HG03460 (cell line): ENCODE data around the gene CARHSP1.
"Not testable (repeated sequence)": the region's sequence is repeated elsewhere in the genome, so short reads cannot be mapped to it uniquely, and the experiment has no call there.

Experiments
- ATAC-seq: cut with Tn5 transposase; IDR thresholded peaks from one replicate; pipeline ENCODE4 v1.9.1; 2021; ENCODE audit not compliant: unreplicated experiment

CARHSP1 gene

DNA sequence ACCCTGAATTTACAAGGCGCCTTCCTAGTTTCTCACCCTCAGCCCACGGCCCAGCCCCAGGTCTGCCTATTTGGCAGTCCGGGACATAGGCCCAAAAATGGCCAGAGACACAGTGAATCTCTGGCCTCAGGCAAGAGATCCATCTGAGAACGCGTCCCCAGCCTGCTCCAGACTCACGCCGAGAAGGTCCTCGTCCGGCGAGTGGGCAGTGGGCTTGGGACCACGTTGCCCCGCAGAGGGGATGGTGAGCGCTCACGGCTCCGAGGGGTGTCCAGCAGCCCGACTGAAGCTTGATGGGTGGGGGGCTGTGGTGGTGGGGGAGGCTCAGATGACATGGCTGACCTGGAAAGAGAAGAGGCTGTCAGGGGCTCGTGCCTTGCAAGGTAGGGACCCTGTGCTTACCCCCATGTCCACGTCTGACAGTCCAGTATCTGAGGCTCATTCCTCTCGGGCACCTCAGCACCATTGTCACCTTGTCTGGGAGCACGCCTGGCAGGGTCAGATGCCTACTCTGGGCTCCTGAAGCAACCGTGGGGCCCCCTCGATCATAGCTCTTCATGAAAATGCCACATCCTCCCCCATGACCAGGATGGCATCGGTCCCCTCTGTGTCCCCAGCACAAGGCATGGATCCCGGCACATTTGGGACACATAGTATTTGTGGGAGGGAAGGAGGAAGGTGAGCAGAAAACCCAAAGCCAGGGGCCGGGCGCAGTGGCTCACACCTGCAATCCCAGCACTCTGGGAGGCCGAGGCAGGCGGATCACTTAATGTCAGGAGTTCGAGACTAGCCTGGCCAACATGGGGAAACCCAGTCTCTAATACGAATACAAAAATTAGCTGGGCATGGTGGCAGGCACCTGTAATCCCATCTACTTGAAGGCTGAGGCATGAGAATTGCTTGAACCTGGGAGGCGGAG is 9.6 kb downstream of the CARHSP1 start:
- ATAC-seq, result no peak

DNA sequence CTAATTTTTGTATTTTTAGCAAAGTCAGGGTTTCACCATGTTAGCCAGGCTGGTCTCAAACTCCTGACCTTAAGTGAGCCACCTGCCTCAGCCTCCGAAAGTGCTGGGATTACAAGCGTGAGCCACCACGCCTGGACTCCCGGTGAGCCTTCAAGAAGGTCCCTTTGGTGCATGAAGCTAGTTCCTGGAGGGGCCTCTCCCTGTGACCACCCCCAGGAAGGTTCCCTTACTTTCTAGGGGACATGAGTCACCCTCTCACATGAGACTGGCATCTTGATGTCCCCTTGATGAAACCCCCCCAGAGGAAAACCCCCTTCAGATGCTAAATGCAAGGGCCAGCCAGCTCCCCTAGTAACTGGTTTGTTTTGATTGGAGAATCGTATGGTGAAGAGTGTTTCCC is 12.8 kb downstream of the CARHSP1 start:
- ATAC-seq, result no peak

GRCh38 chr16:8855051-8855786 is 13.6 kb downstream of the CARHSP1 start:
- ATAC-seq, result no peak

DNA sequence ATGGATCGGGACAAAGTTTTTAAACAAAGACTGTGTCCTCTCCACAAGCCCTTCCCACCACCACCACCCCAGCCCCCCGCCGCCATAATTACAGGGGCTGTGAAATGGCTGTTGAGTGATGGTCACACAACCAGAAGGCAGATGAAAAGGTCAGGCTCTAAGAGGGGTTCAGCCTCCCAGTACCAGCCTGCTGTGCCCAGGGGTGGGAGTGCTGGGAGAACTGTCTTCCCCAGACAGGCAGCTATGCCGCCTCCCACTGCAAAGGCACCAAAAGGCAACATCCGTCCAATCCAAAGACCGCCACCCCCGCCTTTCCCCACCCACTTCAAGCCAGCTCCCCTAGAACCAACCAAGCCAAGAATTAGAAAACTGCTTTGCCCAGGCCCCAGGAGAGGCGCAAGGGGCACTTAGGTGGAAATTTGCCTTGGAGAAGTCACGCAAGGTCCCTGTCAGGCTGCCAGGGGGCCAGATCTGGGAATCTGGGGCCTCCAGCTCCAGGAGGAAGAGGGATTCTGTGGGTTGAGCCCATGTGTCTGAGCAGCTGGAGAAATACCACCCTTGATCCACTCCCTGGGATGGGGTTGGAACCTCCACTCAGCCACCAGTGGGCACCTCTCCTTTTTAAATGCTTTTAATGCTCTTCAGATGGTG is 14.4 kb downstream of the CARHSP1 start:
- ATAC-seq, result no peak

- no peak for ATAC-seq
Observed at GRCh38 chr16:8853611-8854010, 15.2 kb downstream of the CARHSP1 start.

- ATAC-seq, result no peak
Observed at GRCh38 chr16:8853150-8853549, 15.7 kb downstream of the CARHSP1 start.

- ATAC-seq, result no peak
Observed at GRCh38 chr16:8852534-8852933, 16.3 kb downstream of the CARHSP1 start.

GRCh38 chr16:8851761-8852403 is 16.9 kb downstream of the CARHSP1 start:
- no peak for ATAC-seq

DNA sequence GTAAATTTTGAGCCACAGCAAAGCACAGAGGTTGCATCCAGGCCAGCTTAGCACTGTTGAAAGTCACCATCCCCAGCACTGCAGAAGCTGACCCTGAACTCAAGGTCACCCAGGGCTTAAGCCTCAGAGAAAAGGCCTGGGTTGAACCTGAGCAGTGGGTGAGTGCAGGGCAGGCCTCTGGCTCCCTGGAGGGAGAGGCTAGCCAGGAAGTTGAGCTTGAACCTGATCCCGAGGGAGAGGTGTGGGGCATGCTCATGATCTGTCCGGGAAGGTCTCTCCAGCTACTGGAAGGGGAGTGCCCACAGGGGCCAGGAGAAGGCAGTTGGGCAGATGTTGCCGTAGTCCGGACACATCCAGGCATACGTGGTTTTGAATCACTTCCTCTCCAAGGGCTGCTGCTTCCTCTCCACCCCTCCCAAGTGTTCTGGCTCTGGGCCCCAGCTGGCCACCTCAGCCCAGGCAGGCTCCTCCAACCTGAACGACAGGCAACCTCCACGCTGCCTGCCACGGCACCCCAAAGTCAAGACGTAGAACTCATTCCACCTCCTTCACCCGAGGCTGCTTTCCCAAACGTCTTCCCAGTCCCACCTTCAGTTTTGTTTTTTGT is 18.4 kb downstream of the CARHSP1 start:
- ATAC-seq, result no peak

GRCh38 chr16:8849411-8850011 is 19.3 kb downstream of the CARHSP1 start:
- no peak for ATAC-seq

DNA sequence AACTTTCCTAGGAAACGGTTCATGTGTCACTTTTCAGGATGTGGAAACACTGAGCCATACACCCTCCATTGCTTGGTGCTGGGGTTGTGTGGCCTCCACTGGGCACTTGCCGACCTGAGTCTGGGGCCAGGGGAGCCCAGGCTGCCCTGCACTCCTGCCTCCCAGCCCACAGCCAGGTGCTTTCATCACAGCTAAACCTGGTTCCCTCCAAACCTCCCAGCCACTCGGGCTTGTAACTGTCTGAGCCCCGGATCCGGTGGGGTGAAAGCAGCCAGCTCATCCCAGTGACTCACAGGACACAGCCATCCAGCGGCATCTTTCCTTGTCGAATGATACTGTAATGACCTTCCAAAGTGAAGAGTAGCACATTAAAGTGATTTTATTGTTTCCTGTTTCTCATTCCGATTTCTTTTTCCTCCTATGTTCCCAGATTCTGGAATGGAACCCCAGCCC is 19.8 kb downstream of the CARHSP1 start:
- no peak for ATAC-seq

- ATAC-seq, result no peak
Observed at GRCh38 chr16:8848231-8848938, 20.4 kb downstream of the CARHSP1 start.

DNA sequence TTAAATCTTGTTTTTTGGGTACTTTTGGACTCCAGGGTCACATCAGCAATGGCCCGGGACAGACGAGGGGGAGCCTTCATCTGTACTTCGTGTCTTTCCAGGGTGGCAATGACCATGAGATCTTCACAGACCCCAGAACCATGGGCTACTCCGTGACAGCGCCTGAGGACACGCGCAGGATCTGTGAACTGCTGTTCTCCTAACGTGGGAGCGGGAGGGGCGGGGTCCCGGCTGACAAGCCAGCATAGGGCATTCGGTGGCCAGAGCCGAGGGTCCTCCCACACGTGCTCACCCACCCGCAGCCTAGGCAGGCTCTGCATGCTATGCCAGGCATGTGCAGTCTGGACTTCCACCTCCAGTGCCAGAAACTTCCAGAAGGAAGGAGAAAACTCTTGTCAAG is 21.2 kb downstream of the CARHSP1 start:
- no peak for ATAC-seq

DNA sequence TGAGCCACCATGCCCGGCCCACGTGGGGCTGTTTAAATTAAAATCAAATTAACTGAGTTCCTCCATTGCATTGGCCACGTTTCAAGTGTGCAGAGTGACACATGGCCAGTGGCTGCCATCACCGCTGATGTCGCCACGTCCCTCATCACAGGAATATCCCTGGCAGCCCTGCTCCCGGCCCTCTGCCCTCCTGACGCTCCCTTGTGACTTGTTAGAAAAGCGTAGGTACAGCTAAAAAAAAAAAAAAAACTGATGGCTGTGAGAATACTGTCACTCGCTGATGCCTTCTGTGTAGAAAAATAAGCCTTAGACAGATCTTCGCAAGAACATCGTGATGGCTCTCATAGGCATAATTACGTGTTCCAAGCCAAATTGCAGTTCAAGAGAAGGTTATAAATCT is 21.7 kb downstream of the CARHSP1 start:
- no peak for ATAC-seq

DNA sequence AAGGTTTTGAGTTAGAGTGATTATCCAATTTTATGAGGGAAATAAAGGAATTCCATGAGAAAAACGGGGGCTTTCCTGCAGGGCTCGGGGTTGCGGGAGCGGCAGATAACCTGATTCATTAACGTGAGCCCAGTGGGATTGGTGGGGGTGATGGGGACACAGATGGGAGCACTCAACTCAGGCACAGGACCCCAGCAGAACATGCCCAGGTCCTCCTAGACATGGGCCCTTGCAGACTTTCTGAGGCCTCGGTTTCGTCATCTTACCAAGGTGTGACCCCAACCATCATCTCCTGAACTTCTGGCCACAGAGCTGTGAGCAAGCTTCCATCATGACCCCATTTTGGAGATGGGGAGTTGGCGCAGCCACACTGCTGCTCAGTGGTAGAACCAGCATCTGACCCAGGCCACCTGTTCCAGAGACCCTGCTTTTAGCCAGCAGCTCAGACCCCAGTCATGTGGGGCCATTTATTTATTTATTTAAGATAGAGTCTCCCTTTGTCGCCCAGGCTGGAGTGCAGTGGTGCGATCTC is 22.3 kb downstream of the CARHSP1 start:
- no peak for ATAC-seq

DNA sequence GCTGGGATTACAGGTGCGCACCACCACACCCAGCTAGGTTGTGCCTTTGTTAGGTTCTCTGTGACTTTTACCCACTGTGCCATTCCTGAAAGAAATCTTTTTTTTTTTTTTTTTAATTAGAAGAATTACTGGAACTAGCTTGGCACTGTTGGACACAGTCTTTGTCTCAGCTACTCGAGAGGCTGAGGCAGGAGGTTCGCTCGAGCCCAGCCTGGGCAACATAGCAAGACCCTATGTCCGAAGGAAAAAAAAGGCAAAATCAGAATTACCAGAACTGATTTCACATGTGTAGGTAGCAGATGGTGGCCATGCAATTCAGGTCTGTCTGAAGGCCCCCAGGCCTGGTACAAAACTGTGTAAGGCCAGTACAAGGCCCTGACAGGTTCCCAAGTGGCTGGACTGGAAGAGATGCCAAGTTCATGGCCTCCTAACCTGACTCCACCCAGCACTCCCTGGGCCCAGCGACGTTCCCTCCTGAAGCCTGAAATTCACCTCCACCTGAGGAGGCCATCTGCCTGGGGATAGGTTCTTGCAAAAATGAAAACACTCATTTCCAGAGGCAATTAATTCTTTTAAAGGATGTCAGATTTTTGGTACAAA is 23.0 kb downstream of the CARHSP1 start:
- ATAC-seq, result no peak

DNA sequence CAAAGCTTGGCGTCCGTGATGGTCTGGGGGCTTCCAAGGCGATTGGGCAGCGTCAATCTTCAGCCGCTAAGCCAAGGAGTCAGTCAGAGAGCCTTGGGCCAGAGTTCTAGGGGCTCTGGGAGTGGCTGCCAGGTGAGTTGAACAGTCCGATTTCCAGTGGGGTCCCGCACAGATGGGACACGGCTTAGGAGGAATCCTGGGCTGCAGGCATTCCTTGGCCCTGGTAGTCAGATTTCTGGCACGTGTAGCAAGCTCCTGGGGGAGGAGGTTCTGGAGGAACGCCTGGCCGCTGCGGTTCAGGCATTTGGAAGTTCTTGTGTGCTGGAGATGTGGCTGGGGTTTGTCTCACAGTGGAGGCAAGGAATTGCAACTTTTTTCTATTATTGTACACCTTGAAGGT is 25.5 kb downstream of the CARHSP1 start:
- ATAC-seq, result not testable (repeated sequence)

- ATAC-seq, result not testable (repeated sequence)
Observed at GRCh38 chr16:8842016-8842415, 26.8 kb downstream of the CARHSP1 start.

DNA sequence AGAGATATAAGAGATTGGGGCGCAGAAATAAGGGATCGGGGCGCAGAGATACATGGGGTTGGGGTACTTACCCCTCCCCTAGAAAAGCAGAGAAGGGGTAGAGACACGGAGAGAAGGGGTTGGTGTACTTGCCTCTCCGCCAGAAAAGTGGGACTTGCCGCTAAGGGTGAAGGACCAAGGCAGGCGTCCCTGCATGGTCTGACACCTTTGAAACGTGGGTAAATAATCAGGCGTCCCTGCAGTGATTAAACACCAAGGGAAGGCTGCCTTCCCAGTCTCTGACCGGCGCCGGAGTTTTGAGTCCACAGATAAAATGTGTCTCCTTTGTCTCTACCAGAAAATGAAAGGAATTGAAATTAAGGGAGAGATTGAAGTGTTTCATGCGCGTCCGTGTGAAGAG is 31.2 kb downstream of the CARHSP1 start:
- not testable (repeated sequence) for ATAC-seq
